ENCODE data around the gene EHBP1. TPM values are rescaled to one million over a fixed set of nuclear protein-coding genes. Genes with fewer than 3 reads are reported as not detected.

EHBP1 gene
- total and polyA plus RNA-seq, 2 donors (not counting 3 experiments of a cell fraction or from before 2014, with no cell fraction given) = 8.4 to 34.8 TPM

DNA sequence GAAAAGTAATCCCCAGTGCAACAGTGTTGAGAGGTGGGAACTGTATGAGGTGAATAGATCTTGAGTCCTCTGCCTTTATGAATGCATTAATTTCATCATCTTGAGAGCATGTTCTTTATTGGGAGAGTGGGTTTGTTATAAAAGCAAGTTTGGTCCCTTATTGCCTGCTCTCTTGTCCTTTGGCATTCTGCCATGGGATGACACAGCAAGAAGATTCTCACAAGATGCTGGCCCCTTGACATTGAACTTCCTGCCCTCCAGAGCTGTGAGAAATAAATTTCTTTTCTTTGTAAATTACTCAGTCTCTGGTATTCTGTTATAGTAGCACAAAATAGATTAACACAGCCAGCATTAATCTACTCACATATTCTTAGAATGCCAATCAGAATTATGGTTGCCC lies 108.6 kb downstream of the EHBP1 start:
- BruUV-seq (replicated peaks) = no TSS peak
- H4K20me1 ChIP-seq (replicated peaks; ENCODE audit: control insufficient read depth, extremely low read depth, insufficient read depth, low read length) = no peaks in the 10 kb centered on the region
- no peak for DNase-seq (ENCODE audit: low read depth, low spot score)
- dilution Hi-C loops (cut with MboI; ENCODE audit: extremely low pct_ligation_motif_present, low sequenced_read_pairs) = no loop called here
- no peak overlapping the region for H3K9ac ChIP-seq (replicated peaks; ENCODE audit: extremely low read depth, insufficient read depth, low read length)
- no peak overlapping the region for H2AFZ ChIP-seq (ENCODE audit: low read depth, low read length)
- H3K4me1 ChIP-seq (ENCODE audit: control insufficient read depth, extremely low read depth, insufficient read depth, low read length) = peaks cover 5% of the 10 kb centered on the region
- POLR2A ChIA-PET = no interaction called here
- no peak overlapping the region for H3K27ac ChIP-seq (ENCODE audit: insufficient read depth, low read depth, low read length)
- no peaks in the 10 kb centered on the region for H3K79me2 ChIP-seq (ENCODE audit: control insufficient read depth, insufficient read depth, low read length)
- H3K9me3 ChIP-seq (replicated peaks; ENCODE audit: control insufficient read depth, insufficient read depth, low read length) = no peaks in the 10 kb centered on the region
- CTCF ChIA-PET = interaction anchor here (1.4 kb wide), 1 partner anchor 8 kb away, joined by 4 read pairs; no protein-coding TSS in a partner anchor
- intact Hi-C loops (cut with micrococcal nuclease) = no loop called here
- H3K27me3 ChIP-seq (ENCODE audit: control insufficient read depth in 2 of 2, insufficient read depth in 2 of 2, low read length in 2 of 2) = no peaks in the 10 kb centered on the region
- no peak overlapping the region for H3K4me3 ChIP-seq (replicated peaks in 1 of 3; ENCODE audit: insufficient read depth in 1 of 3, low read depth in 1 of 3, low read length in 3 of 3)
- FAIRE-seq = no peak
- no peaks in the 10 kb centered on the region for H3K36me3 ChIP-seq (ENCODE audit: control insufficient read depth in 2 of 2, extremely low read depth in 1 of 2, insufficient read depth in 2 of 2, low read length in 2 of 2)
- no peaks in the 10 kb centered on the region for H3K9me1 ChIP-seq (replicated peaks; ENCODE audit: control insufficient read depth, extremely low read depth, insufficient read depth, low read length)
- no peak overlapping the region for H3K4me2 ChIP-seq (ENCODE audit: insufficient read depth, low read length)
- no peak for TF ChIP-seq MYC (IDR thresholded peaks at IDR 0.05; ENCODE audit: low read depth, low read length)
- TF ChIP-seq, protein P1, sequence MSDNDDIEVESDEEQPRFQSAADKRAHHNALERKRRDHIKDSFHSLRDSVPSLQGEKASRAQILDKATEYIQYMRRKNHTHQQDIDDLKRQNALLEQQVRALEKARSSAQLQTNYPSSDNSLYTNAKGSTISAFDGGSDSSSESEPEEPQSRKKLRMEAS (IDR thresholded peaks at IDR 0.05; ENCODE audit: insufficient read depth, insufficient read length) = no peak
- TF ChIP-seq, protein P2, sequence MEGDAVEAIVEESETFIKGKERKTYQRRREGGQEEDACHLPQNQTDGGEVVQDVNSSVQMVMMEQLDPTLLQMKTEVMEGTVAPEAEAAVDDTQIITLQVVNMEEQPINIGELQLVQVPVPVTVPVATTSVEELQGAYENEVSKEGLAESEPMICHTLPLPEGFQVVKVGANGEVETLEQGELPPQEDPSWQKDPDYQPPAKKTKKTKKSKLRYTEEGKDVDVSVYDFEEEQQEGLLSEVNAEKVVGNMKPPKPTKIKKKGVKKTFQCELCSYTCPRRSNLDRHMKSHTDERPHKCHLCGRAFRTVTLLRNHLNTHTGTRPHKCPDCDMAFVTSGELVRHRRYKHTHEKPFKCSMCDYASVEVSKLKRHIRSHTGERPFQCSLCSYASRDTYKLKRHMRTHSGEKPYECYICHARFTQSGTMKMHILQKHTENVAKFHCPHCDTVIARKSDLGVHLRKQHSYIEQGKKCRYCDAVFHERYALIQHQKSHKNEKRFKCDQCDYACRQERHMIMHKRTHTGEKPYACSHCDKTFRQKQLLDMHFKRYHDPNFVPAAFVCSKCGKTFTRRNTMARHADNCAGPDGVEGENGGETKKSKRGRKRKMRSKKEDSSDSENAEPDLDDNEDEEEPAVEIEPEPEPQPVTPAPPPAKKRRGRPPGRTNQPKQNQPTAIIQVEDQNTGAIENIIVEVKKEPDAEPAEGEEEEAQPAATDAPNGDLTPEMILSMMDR (IDR thresholded peaks at IDR 0.05; ENCODE audit: extremely low read depth in 1 of 2, insufficient read depth in 1 of 2, low read depth in 1 of 2, low read length in 2 of 2) = no peak
- TF ChIP-seq POLR2A (IDR thresholded peaks at IDR 0.05; ENCODE audit: low read depth, low read length) = no peak
- no peak for TF ChIP-seq GATA2 (IDR thresholded peaks at IDR 0.05; ENCODE audit: insufficient read depth, insufficient read length, low read depth, low read length)
- no peak for TF ChIP-seq FOS (IDR thresholded peaks at IDR 0.05; ENCODE audit: borderline replicate concordance, insufficient read depth, low read length)
- no peak for TF ChIP-seq POLR2AphosphoS5 (IDR thresholded peaks at IDR 0.05; ENCODE audit: insufficient read depth, low read depth, low read length)
- TF ChIP-seq JUN (IDR thresholded peaks at IDR 0.05; ENCODE audit: borderline replicate concordance, insufficient read depth, insufficient read length, low read depth) = no peak
- no peak for TF ChIP-seq EZH2 (IDR thresholded peaks at IDR 0.05; ENCODE audit: borderline replicate concordance, low read depth, low read length, severe bottlenecking)
